Breast epithelium (tissue), 4 donors: Measurements from ENCODE around the gene PPP2R3C. TPM values are rescaled to one million over a fixed set of nuclear protein-coding genes. Genes with fewer than 3 reads are reported as not detected.
A peak's percentile ranks its signal among the peaks of the same experiment; 100 is the strongest.
"Not testable (repeated sequence)": the region's sequence is repeated elsewhere in the genome, so short reads cannot be mapped to it uniquely, and the experiment has no call there.

Experiments used
- DNase-seq, 2 donors: peaks; one replicate each; pipeline ENCODE4 v3.0.0-alpha.2; 2019; ENCODE audit warnings: low spot score in 2 of 2
- H3K27ac ChIP-seq, 2 donors: fragments of 200-600 bp; sonication (generic) in 1 of 2; one replicate each; pipeline ENCODE4 v1.5.1; 2016 to 2019; ENCODE audit warnings: mild to moderate bottlenecking in 1 of 2
- H3K27me3 ChIP-seq, 2 donors: fragments of 200-600 bp; sonication (generic) in 1 of 2; one replicate each; pipeline versions ENCODE4 v1.5.1 to v1.6.0; 2017 to 2019; ENCODE audit warnings: control low read depth in 1 of 2, mild to moderate bottlenecking in 1 of 2
- H3K36me3 ChIP-seq: fragments of 200-600 bp; one replicate; pipeline ENCODE4 v1.5.1; 2019
- H3K4me1 ChIP-seq, 2 donors: fragments of 200-600 bp; sonication (generic); one replicate each; pipeline ENCODE4 v1.5.1; 2016 to 2019; ENCODE audit warnings: control low read depth in 1 of 2
- H3K4me3 ChIP-seq, 3 donors: fragments of 200-600 bp; sonication (generic); 1 replicate in 2 of 3; 2 replicates in 1 of 3; pipeline ENCODE4 v1.5.1; 2016 to 2019; ENCODE audit warnings: mild to moderate bottlenecking in 3 of 3, moderate library complexity in 2 of 3
- H3K9me3 ChIP-seq, 2 donors: fragments of 200-600 bp; sonication (generic) in 1 of 2; one replicate each; pipeline ENCODE4 v1.5.1; 2016 to 2019; ENCODE audit warnings: control low read depth in 1 of 2
- POLR2A ChIP-seq: fragments of 450-650 bp; IDR thresholded peaks from one replicate; pipeline ENCODE4 v1.6.1; 2016; ENCODE audit warnings: antibody characterized with exemption, mild to moderate bottlenecking, moderate library complexity
- POLR2AphosphoS5 ChIP-seq, 3 donors: sonication (generic); formaldehyde crosslinking; IDR thresholded peaks; one replicate each; pipeline ENCODE4 v1.6.1; 2017; ENCODE audit warnings: antibody characterized with exemption in 3 of 3
- intact Hi-C: fragments of 100-400 bp; cut with DNase I; formaldehyde crosslinking; loops from one replicate; pipeline ENCODE4 v1.15.1; 2023; ENCODE audit warnings: low total_unique reads
- total RNA-seq, 3 donors: library from RNA; depleted of rRNA; stranded (reverse); fragments of >200 nt; gene quantifications; one replicate each; pipeline ENCODE4 v1.1.0, GENCODE V29; 2016
- TF ChIP-seq, protein P1 (sequence below), 3 donors: fragments of 450-650 bp; IDR thresholded peaks; one replicate each; pipeline ENCODE4 v1.5.1; 2016 to 2017; ENCODE audit warnings: antibody characterized with exemption in 3 of 3, mild to moderate bottlenecking in 3 of 3, moderate library complexity in 3 of 3

PPP2R3C gene
- total RNA-seq, 3 donors from 2014 or later: 28.2 to 32.1 (median 28.6) TPM

DNA sequence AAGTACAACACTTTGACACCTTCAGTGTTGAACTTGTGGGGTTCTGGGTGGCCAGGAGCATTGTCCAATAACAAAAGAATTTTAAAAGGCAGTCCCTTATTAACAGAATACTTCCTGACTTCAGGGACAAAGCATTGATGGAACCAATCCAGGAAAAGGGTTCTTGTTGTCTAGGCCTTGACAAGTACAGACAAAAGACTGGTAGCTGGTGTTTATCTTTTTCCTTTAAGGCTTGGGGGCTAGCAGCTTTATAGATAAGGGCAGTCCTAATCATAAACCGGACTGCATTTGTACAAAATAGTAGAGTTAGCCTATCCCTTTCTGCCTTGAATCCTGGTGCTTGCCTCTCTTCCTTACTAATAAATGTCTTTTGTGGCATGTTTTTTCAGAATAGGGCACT is 48.3 kb downstream of the PPP2R3C start:
- H3K4me3 ChIP-seq: no peak overlapping the region
- H3K9me3 ChIP-seq: no peaks in the 10 kb centered on the region
- no peak overlapping the region for H3K27ac ChIP-seq
- no peaks in the 10 kb centered on the region for H3K4me1 ChIP-seq
- peaks cover 8% of the 10 kb centered on the region for H3K36me3 ChIP-seq
- DNase-seq: no peak
- TF ChIP-seq, protein P1, sequence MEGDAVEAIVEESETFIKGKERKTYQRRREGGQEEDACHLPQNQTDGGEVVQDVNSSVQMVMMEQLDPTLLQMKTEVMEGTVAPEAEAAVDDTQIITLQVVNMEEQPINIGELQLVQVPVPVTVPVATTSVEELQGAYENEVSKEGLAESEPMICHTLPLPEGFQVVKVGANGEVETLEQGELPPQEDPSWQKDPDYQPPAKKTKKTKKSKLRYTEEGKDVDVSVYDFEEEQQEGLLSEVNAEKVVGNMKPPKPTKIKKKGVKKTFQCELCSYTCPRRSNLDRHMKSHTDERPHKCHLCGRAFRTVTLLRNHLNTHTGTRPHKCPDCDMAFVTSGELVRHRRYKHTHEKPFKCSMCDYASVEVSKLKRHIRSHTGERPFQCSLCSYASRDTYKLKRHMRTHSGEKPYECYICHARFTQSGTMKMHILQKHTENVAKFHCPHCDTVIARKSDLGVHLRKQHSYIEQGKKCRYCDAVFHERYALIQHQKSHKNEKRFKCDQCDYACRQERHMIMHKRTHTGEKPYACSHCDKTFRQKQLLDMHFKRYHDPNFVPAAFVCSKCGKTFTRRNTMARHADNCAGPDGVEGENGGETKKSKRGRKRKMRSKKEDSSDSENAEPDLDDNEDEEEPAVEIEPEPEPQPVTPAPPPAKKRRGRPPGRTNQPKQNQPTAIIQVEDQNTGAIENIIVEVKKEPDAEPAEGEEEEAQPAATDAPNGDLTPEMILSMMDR (IDR thresholded peaks at IDR 0.05): no peak
- TF ChIP-seq POLR2AphosphoS5 (IDR thresholded peaks at IDR 0.05) (no peak), POLR2A (no peak)
- intact Hi-C loops: no loop called here
- no peaks in the 10 kb centered on the region for H3K27me3 ChIP-seq

DNA sequence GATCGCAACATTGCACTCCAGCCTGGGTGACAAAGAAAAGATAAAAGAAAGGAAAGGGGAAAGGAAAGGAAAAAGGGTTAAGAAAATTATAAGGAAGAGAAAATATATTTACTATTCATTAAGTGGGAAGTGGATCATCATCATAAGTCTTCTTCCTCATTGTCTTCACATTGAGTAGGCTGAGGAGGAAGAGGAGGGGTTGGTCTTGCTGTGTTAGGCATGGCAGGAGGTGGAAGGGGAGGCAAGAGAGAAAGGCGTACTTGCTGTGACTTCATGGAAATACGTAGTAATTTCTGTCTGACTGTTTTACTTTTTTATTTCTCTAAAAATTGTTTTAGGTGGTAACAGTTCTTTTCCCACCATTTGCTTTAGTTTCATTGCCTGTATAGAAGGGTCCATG is 49.6 kb downstream of the PPP2R3C start:
- Histone ChIP-seq H3K4me1 (no peaks in the 10 kb centered on the region), H3K27ac (no peak overlapping the region), H3K9me3 (no peaks in the 10 kb centered on the region), H3K4me3 (no peak overlapping the region), H3K36me3 (peaks cover 6% of the 10 kb centered on the region), H3K27me3 (no peaks in the 10 kb centered on the region)
- intact Hi-C loops: no loop called here
- no peak for DNase-seq
- TF ChIP-seq, protein P1 (IDR thresholded peaks at IDR 0.05): no peak
- TF ChIP-seq POLR2A: no peak
- no peak for TF ChIP-seq POLR2AphosphoS5 (IDR thresholded peaks at IDR 0.05)

GRCh38 chr14:35068238-35069012 is 53.4 kb downstream of the PPP2R3C start:
- TF ChIP-seq POLR2AphosphoS5 (IDR thresholded peaks at IDR 0.05) (no peak), POLR2A (no peak)
- TF ChIP-seq, protein P1 (IDR thresholded peaks at IDR 0.05): no peak
- no peak for DNase-seq
- intact Hi-C loops: no loop called here
- Histone ChIP-seq H3K27me3 (no peaks in the 10 kb centered on the region), H3K36me3 (peaks cover 6% of the 10 kb centered on the region), H3K27ac (no peak overlapping the region), H3K9me3 (no peaks in the 10 kb centered on the region), H3K4me1 (no peaks in the 10 kb centered on the region), H3K4me3 (no peak overlapping the region)

DNA sequence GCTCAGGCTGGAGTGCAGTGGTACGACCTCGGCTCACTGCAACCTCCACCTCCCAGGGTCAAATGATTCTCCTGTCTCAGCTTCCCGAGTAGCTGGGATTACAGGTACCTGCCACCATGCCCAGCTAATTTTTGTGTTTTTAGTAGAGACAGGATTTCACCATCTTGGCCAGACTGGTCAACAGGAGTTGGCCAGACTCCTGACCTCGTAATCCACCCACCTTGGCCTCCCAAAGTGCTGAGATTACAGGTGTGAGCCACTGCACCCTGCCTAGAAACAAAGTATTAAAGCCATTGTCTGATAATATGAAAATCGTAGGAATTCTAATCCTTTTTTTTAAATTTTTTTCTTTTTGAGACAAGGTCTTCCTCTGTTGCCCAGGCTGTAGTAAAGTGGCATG is 56.1 kb downstream of the PPP2R3C start:
- H3K9me3 ChIP-seq, H3K36me3 ChIP-seq, DNase-seq, H3K4me3 ChIP-seq, H3K4me1 ChIP-seq, H3K27ac ChIP-seq, intact Hi-C loops, H3K27me3 ChIP-seq: not testable (repeated sequence)

GRCh38 chr14:35061113-35061791 is 60.5 kb downstream of the PPP2R3C start:
- H3K36me3 ChIP-seq, H3K4me1 ChIP-seq, H3K27me3 ChIP-seq, H3K9me3 ChIP-seq, intact Hi-C loops, DNase-seq, H3K4me3 ChIP-seq: not testable (repeated sequence)
- H3K27ac ChIP-seq: peak overlapping the region in 1 of 2 donors; percentile 3

DNA sequence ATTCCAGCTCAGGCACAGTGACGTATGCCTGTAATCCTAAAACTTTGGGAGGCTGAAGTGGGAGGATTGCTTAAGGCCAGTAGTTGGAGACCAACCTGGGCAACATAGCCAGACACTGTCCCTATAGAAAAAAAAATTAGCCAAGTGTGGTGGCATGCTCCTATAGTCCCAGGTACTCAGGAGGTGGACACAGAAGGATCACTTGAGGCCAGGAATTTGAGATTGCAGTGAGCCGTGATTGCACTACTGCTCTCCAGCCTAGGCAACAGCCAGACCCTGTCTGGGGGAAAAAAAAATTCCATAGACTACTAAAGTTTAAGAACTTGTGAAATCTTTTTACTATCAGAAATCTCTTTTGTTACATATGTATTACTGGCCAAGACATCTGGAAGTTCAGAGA is 69.2 kb downstream of the PPP2R3C start:
- no peaks in the 10 kb centered on the region for H3K36me3 ChIP-seq
- no peak for TF ChIP-seq POLR2A
- TF ChIP-seq, protein P1 (IDR thresholded peaks at IDR 0.05): no peak
- TF ChIP-seq POLR2AphosphoS5 (IDR thresholded peaks at IDR 0.05): no peak
- intact Hi-C loops: no loop called here
- H3K27me3 ChIP-seq: no peaks in the 10 kb centered on the region
- H3K9me3 ChIP-seq: no peaks in the 10 kb centered on the region
- no peak for DNase-seq
- H3K4me1 ChIP-seq: no peaks in the 10 kb centered on the region
- H3K4me3 ChIP-seq: no peak overlapping the region
- H3K27ac ChIP-seq: no peak overlapping the region
